Astrocyte (in vitro differentiated cells and primary cell): ENCODE results near the gene MYH10.

Experiments used
- CTCF ChIP-seq: IDR thresholded peaks from 2 replicates; pipeline ENCODE4 v1.5.1; 2011; ENCODE audit warnings: low read depth, mild to moderate bottlenecking, inconsistent platforms, low read length, moderate library complexity; ENCODE audit not compliant: insufficient read depth
- EZH2 ChIP-seq: IDR thresholded peaks from 2 replicates; pipeline ENCODE4 v1.6.1; 2012; ENCODE audit warnings: mild to moderate bottlenecking, low read length, inconsistent platforms; ENCODE audit not compliant: insufficient read depth

DNA sequence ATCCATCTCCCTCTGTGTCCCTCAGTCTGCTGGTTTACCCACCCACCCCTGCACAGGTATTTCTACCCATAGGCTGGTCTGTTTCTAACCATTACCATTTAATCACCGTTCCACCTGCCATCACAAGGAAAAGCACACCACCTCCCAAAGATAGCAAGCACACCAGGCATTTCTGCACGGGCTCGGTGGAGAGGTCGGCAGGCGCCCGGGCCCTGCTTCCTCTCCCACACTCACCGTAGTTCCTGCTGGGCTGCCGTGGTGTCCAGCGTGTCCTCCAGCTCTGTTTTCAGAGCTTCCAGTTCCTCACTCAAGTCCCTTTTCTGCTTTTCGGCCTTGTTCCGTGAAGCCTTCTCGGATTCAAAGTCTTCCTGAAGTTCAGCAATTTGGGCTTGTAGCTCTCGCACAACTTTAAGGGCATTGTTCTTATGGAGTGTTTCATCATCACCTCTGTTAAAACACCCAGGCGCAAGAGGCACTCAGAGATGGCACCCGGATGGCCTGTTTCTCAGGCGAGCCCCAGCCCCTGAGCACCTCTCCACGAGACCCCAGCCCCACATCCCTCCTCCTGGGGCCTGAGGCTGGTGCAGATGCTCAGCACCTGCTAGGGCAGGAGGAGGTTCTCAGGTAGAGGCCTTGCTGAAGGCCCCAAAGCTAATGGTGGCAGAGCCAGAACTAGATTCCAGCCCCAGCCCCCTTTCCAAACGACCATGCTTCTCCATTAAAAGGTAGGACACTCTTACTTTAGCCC, 125.9 kb downstream of the MYH10 start:
- no peak for TF ChIP-seq CTCF
- no peak for TF ChIP-seq EZH2
